HG03025 (cell line): ENCODE results near the gene MLLT3.

Source experiments
- ATAC-seq: cut with Tn5 transposase; IDR thresholded peaks from one replicate; pipeline ENCODE4 v1.9.1; 2021; ENCODE audit warnings: mild to moderate bottlenecking, moderate library complexity; ENCODE audit not compliant: unreplicated experiment, low FRiP score

MLLT3 gene

DNA sequence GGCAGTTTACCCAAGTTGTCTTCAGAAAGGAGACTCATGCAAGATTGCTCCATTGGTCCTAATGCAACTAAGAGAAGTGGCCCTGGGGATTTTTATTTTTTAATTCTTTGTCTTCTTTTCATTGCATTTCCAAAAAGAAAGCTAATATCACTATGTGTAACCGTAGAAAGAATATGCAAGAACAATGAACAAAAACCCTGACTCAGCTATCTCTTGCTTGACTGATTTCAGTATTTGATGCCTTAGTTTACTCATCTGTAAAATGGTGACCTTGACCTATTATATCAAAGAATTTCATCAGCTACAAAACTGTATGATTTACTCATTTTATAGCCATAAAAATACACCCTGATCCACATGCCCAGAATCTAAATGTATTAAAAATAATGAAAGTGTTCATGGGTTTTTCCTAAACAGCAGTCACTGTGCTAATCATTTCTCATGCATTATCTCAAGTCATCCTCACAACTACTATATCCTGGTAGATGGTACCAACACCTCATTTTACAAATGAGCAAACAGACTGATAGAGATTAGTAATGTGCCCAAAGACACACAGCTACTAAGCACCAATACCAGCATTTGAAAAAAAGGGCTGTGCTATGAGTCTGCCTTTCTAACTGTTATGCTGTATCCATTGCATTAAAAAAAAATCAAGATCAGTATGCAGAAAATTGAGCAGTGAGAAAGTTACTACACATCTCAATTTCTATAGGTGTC lies 185.7 kb downstream of the MLLT3 start:
- no peak for ATAC-seq

DNA sequence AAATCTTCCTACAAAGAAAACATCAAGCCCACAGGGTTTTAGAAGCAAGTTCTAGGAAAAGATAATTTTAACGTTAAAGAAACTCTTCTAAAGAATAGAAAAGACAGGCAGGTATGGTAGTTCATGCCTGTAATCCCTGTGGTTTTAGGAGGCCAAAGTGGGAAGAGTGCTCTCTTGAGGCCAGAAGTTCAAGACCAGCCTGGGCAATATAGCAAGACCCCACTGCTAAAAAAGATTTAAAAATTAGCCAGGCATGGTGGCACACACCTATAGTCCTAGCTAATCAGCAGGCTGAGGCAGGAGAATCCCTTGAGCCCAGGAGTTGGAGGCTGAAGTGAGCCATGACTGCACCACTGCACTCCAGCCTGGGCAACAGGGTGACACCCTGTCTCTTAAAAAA lies 193.3 kb downstream of the MLLT3 start:
- no peak for ATAC-seq

DNA sequence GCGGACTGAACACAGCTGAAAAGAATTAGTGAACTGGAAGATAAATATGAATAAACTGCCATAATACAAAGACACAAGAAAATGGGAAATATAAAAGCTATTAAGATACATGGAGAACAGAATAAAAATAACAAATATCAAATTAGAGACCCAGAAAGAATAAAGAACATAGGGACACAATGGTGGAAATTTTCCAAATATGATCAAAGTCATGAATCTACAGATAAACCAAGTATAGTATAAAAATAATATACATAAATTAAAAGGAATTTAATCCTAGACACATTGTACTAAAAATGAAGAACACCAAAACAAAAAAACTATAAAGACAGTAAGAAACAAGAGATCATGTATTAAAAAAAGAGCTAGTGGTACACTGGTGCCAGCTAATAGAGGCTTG lies 194.9 kb downstream of the MLLT3 start:
- no peak for ATAC-seq

DNA sequence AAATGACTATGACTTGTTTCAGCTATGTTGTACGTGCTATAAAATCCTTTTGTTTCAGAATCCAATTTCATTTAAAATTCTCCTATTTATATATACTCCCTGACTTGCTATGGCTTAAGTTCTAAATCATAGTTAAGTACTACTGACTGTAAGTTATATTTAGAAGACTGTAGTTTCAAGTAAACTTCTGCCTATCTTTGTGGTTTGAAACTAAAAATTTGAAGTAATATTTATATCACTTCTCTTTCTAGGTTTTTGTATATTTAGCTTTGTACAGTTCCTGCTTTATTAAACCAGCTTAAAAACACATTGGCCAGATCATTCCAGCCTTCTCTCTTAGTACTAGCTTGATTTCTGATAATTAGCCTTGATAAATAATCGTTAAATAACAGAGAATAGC lies 196.3 kb downstream of the MLLT3 start:
- ATAC-seq = peak; percentile 78

DNA sequence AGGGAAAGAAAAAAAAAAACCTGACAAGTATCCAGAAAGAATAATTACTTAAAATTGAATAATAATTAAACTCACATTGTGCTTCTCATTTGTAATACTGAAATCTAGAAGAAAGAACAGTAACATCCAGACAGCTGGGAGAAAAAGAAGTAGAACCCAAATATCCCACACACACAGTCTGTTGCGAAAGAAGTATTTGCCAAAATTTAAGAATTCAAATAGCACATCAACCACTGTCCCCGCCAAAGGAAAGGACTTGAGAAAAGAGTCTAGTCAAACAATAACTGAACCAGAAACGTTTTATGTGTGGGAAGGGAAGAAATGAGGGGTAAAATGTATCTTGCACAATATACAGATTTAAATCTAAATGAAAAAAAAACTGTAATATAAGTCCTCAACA lies 202.8 kb downstream of the MLLT3 start:
- ATAC-seq = no peak

DNA sequence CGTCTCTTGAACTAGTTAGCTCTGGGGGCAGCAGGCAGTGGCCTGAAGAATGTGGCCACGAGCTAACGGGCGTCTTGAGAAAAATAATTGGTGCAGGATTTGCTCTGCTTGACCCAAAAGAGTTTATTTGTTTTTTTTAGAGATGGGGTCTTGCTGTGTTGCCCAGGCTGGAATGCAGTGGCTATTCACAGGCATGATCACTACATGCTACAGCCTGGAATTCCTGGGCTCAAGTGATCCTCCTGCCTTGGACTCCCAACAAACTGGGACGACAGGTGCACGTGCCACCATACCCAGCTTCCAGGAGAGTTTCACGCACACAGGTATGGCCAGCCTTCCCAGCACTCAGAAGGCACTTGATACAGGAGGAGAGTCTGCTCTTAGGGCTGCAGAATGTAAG lies 203.8 kb downstream of the MLLT3 start:
- no peak for ATAC-seq

DNA sequence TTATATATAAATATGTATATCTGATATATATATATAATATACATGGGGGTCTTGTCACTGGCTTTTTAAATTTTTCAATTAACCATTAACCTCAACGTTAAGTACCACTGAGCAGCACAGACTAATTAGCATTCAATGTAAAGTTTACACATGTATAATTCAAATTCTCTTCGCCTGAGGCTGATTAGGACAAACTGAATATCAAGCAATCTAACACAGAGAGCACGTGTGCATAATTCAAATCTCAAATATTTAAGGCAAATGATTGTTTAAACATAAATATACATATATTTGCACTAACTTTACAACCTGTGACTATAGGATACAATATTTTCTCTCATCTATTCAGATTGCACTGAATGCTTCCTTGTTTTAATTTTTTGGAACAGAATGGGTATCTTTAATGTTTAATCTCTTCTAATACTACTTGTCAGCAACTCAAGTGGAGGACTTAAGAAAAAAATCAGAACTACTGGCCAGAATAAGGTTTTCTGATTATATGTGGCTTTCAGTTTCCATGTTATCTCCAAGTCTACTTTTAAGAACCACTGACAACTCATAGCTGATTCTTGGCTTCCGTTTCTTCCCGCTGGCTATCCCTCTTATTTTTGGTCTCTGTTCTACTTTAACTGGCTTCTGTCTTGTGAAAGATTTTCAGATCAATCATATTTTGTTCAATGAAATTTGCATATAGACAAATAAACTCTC lies 204.8 kb downstream of the MLLT3 start:
- no peak for ATAC-seq

DNA sequence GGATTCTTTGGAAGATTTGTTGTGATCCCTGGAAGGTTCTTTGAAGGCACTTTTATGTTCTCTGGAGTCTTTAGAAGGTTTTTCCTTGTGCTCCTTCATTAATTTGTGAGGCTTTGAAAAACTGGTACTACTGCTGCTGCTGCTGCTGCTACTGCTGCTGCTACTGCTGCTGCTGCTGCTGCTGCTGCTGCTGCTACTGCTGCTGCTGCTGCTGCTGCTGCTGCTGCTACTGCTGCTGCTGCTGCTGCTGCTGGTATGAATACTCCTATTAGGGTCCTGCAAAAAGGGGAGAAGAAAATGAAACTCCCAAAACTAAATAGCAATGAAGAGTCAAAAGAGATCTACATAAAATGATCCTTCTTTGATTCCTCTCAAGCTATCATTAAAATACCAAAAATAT lies 208.1 kb downstream of the MLLT3 start:
- ATAC-seq = no peak

DNA sequence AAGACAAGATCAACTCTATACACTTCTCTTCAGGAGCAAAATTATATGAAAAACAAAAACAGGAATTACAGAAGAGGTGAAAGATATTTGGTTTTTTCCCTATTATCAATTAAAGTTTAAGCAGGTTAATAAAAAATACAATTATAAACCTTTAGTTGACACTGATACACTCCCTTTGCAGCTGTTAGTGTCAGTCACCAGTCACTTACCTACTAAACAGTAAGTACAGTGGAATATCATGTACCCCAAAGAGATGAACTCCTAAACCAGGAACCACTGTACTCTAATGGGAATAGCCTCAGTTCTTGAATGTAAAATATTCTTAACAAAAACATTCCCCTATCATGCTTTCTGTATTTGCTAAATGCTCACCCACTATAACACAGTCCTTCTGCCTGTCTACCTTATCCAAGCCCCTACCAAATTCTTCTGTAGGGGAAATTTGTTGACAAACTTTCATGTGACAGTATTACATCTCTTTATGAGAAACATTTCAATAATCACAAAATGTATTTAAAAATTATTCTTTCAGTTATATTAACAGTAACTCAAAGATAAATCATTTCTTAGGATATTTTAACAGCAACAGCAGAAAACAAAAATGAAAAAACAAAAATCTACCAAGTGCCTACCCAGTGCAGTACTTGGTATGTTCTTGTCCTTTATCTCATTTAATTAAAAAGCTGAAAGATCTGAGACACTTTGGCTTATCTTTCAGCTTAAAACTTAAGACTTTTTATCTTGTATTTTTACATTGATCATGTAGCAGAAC lies 212.8 kb downstream of the MLLT3 start:
- no peak for ATAC-seq

DNA sequence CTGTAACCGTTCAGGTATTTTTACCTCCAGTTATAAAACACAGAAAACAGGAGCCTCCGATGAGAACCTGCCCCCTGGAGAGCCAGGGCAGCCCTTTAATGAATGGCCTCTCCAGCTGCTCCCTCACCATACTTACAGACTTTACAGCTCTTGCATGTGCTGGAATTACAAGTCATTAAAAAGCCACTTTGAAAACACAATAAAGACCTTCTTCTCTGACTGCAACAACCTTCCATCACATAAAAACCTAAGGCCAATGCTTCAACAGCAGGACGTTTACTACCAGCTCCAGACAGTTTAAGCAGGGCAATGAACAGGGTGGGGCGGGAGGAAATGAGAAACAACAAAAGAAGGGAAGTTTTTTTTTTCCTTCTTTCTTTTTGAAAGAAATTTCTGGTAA lies 213.8 kb downstream of the MLLT3 start:
- ATAC-seq = no peak

DNA sequence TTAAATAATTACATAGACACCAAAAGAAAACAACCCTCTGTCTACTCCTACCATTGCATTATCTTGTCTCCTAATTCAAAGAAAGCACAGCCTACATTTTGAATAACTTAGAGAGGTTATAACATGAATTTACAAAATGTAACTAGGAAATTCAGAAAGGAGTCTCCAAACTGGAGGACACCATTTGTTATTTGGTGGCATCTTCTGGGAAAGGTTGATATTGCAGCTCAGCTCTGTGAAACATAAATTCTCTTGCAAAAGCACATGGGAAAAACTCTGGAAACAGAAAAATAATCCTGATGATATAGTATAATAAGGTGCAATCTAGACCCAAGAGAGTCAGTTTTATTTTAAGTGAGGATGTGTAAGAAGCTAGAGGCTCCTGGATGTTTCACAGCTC lies 215.3 kb downstream of the MLLT3 start:
- ATAC-seq = no peak

DNA sequence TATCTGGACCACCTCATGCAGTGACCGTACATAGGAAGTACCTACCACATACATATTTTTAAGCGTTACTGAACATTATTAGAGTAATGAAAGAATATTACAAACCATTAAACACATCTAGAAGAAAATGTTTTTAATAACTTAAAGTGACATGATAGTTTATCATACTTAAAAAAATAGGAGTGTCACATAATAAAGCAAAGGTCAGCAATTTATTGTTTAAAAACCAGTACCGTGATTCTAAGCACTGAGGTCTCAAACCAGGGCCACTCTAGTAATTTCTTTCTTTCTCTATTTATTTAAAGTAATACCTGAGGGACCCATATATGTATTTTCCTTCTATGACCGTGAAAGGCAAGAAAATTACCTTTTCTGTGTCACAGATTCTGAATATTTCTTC lies 216.0 kb downstream of the MLLT3 start:
- ATAC-seq = no peak

DNA sequence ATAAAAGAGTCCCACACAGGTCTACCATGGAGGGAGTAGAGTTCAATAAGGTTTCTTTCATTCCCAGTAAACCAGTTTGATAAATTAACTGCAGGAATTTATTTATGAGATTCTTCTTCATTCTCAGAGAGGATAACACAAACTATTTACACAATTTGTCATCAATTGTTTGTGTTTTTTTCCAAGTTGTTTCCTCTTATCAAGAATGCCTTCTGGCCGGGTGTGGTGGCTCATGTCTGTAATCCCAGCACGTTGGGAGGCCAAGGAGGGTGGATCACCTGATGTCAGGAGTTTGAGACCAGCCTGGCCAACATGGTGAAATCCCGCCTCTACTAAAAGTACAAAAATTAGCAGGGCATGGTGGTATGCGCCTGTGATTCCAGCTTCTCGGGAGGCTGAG lies 216.7 kb downstream of the MLLT3 start:
- no peak for ATAC-seq

DNA sequence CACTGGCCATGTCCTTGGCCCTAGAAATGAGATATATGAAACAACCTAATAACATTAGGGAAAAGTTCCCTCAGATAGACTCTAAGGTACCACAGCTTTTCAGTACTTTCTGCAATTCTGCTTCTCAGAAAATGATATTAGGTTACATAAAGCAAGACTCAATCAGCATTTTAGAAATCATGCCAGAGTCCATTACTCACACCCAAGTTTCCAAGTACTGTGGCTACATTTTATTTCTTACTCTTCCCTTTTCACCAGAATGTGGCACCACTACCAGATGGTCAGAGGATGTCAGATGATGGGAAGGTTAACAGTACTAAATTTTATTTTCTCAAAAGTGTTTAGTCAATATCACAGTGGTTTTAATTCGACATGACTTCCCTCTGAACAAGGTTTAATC lies 217.2 kb downstream of the MLLT3 start:
- ATAC-seq = no peak

DNA sequence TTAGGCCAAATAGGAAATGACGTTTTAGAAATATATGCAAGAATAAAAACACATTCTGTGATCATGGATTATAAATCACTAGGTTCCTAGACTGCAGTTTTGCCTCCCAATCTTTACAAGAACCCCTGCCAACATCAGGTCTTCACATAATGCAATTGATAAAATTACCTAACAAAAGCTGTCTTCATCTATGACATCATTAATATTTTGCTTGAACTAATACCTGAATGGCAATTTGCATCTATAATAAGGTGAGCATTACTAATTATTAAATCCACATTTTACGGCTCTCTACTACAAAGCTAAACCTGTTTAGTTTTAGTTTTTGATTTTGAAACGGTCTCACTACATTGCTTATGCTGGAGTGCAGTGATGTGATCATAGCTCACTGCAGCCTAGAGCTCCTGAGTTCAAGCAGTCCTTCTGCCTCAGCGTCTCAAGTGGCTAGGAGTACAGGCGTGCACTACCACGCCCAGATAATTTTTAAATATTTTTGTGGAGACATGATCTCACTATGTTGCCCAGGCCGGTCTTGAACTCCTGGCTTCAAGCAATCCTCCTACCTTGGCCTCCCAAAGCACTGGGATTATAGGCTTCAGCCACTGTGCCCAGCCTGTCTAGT lies 218.0 kb downstream of the MLLT3 start:
- no peak for ATAC-seq

DNA sequence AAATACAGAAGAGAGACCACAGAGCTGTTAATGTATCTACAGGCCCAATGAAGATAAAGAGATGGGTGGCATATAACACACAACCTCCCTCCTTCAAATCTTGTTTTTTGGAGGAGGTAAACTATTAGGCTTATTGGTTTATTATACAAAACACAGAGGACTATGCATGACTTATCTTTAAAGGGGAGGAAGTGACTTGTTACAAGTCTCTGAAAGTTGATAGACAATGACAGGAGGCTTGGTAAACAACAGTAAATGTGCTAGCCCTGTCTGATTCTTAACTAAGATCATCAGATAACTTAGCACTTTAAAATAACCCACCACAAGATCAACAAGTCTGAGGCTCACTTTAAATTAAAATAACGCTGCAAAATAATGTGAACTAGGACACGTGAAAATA lies 219.0 kb downstream of the MLLT3 start:
- ATAC-seq = no peak

DNA sequence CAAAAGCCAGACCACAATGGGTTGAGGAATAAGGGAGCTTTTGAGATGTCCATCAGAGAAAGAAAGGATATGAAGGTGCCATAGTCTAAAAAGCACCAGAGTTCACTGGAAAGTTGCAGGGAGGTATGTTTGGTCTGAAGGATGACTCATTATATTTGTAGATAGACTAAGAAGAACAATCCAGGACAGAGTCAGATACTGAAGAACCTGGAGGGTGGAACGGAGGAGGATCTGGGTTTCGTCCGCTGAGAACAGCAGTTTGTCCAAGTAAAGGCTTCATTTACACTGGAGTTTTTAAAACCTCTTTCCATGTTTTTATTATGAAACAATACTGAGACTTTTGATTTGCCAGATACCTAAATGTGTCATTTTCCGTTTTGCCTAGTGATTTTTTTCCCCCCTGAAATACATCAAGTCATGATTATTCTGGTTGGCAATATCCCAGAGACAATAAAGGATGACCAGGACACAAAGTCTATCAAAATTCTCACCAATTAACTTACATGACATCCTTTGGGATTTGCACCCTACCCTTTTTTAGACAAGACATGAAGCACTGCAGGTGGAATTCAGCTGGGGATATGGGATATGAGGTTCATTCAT lies 219.9 kb downstream of the MLLT3 start:
- ATAC-seq = no peak

DNA sequence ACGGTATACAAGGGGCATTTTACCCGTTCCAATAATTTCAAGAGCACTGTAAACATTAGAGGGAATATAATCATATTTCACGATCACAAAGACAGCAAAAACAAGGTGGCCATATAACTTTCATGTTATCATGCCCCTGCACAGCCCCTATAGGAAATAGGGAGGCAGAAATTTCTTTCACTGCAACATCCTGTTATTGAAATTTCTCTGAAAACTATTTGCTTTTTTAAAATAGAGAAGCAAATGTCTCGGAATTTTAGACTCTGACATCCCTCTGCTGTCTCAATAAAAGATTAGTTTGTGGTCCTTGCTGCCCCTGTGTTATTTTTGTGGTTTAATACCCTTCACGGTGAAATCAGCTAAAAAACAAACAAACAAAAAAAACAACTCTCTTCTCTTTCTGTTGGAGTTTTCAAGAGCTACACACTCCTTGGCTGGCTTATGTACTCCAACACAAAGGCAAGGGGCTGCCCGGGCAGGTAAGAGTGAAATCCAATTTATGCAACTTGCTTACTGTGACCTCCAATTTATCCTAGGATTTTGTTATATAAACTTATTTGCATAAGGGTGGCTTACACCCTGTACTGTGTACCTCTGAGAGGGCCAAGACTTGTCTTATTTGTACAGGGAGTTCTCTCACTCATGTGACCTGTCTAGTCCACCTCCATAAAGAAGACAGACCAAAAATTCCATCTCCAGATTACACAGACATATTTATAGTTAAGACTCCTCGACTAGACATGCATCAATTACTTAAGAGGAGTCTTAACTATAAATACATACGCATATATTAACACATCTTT lies 223.6 kb downstream of the MLLT3 start:
- no peak for ATAC-seq

DNA sequence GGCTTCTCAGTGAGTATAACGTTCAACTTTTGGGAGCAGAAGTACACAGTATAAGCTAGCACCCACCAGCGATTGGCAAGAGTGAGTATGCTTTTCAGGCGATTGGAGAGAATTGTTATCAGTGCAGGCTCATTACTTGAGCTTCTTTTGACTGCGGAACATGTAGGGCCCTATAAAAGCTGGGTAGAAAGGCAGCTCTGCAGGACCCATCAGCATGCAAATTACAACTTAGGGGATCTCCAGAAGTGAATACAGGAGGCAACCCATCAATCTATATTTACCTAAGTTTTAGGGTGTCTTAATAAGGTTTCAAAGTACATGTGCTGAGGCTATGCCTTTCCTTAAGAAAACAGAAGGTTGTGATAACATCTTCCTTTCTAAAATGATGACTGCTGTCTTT lies 225.0 kb downstream of the MLLT3 start:
- no peak for ATAC-seq

DNA sequence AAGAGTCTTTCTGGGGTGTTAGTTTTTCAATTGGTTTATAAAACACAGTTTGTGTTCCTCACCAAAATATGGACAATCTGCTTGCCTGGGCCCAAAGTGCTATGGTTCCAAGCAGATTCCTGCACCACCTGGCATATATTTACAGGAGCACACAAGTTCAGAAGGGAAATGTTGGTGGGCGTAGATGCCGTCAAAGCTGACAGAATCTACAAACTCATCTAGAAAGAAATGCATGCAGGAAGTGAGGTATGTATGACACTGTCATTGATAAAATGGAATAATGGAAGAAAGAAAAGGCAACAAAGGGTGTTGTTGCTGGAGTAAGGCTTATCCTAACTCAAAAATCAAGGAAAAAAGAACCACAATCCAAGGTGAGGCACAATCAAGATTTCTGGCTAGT lies 225.8 kb downstream of the MLLT3 start:
- ATAC-seq = no peak
